Smooth muscle cell of the umbilical artery (primary cell): Measurements from ENCODE around the gene OR52W1. TPM values are rescaled to one million over a fixed set of nuclear protein-coding genes. Genes with fewer than 3 reads are reported as not detected.

ENCODE experiments used
- total RNA-seq: library from RNA; depleted of rRNA; stranded (reverse); fragments of >200 nt; gene quantifications from 2 replicates; pipeline ENCODE4 v1.2.3, GENCODE V29; 2014

OR52W1 gene
- total RNA-seq: not detected in 2 replicates

GRCh38 chr11:6199174-6199810, at the start of gene OR52W1:
OR52W1 (plus strand) TSS chr11:6199224; CDS start chr11:6199224, 0 bp downstream.

GRCh38 chr11:6170226-6170625, 28.8 kb upstream of the OR52W1 start, which contains the start of gene OR52B2:
OR52B2 (minus strand) TSS chr11:6170326; CDS start chr11:6170326, 0 bp downstream.

GRCh38 chr11:6205366-6205765, 6.3 kb downstream of the OR52W1 start, which contains the start of gene C11orf42:
C11orf42 (plus strand) TSS chr11:6205557; CDS start chr11:6205616, 59 bp downstream.

GRCh38 chr11:6234387-6235107, 35.5 kb downstream of the OR52W1 start, which contains the start of gene FHIP1B:
FHIP1B (minus strand) TSS chr11:6234636; CDS start chr11:6224516, 10,120 bp downstream.

GRCh38 chr11:6238902-6239301, 39.9 kb downstream of the OR52W1 start, which contains the start of gene CNGA4:
CNGA4 (plus strand) TSS chr11:6239089; CDS start chr11:6239207, 118 bp downstream.

Other genes starting within 250 kb of the OR52W1 start
- gene OR56A5, start 230.7 kb upstream of the OR52W1 start, total RNA-seq: not detected in 2 replicates
- gene OR52L1, start 212.2 kb upstream of the OR52W1 start, total RNA-seq: not detected in 2 replicates
- not detected in 2 replicates for gene OR56A4, start 192.3 kb upstream of the OR52W1 start, total RNA-seq
- gene OR56A1, start 168.5 kb upstream of the OR52W1 start, total RNA-seq: under 0.01 TPM in 1 of 2 replicates, not detected in the other
- gene OR56B4, start 91.5 kb upstream of the OR52W1 start, total RNA-seq: not detected in 2 replicates
- not detected in 2 replicates for gene OR52B2, start 28.9 kb upstream of the OR52W1 start, total RNA-seq
- not detected in 2 replicates for gene C11orf42, start 6.3 kb downstream of the OR52W1 start, total RNA-seq
- gene FHIP1B, start 35.4 kb downstream of the OR52W1 start, total RNA-seq: 9.5 and 15.3 TPM in 2 replicates
- gene CNGA4, start 39.9 kb downstream of the OR52W1 start, total RNA-seq: 0.09 TPM in 1 of 2 replicates, not detected in the other
- gene CCKBR, start 60.6 kb downstream of the OR52W1 start, total RNA-seq: not detected in 2 replicates
- gene CAVIN3, start 121.3 kb downstream of the OR52W1 start, total RNA-seq: 123 and 129 TPM in 2 replicates
- gene SMPD1, start 191.2 kb downstream of the OR52W1 start, total RNA-seq: 62.1 and 77.2 TPM in 2 replicates
- gene APBB1, start 219.9 kb downstream of the OR52W1 start, total RNA-seq: 31.1 and 34.1 TPM in 2 replicates
- 0.30 and 0.74 TPM in 2 replicates for gene HPX, start 241.8 kb downstream of the OR52W1 start, total RNA-seq